SK-N-SH (cell line): ENCODE results near the gene CACNA2D3. TPM values are rescaled to one million over a fixed set of nuclear protein-coding genes. Genes with fewer than 3 reads are reported as not detected.

Experiments used
- CTCF ChIA-PET: fragments of 300-600, 350-600 bp; formaldehyde crosslinking; extraction: SDS; loops from one replicate; lab custom pipeline; 2021; lab: Yijun Ruan, JAX
- POLR2A ChIA-PET: fragments of 350-600 bp; sonication (Branson Sonifier 250); formaldehyde crosslinking; extraction: SDS; loops from one replicate; lab custom pipeline; 2020; ENCODE audit warnings: antibody characterized with exemption, inconsistent platforms; lab: Yijun Ruan, JAX
- DNase-seq: peaks from one replicate; pipeline ENCODE4 v3.0.0; 2012
- H2AFZ ChIP-seq: fragments of 200-600 bp; sonication (generic); 2 replicates; pipeline ENCODE4 v1.8.1; 2016; ENCODE audit warnings: antibody characterized with exemption, mild to moderate bottlenecking, low read depth
- H3F3A ChIP-seq: fragments of 200-600 bp; sonication (generic); replicated peaks from 2 replicates; pipeline ENCODE3; 2016; ENCODE audit warnings: antibody characterized with exemption, mild to moderate bottlenecking; ENCODE audit not compliant: insufficient read depth
- H3K27ac ChIP-seq, 2 experiments: fragments of 200-500 bp in 1 of 2; fragments of 200-600 bp in 1 of 2; sonication (Bioruptor generic) in 1 of 2; sonication (generic), shearing (Covaris generic) in 1 of 2; 2 replicates each; pipeline versions ENCODE4 v1.5.1 to v1.6.1; 2014 to 2016; ENCODE audit warnings: low read depth in 2 of 2, inconsistent platforms in 1 of 2, low read length in 1 of 2, mild to moderate bottlenecking in 1 of 2, mixed read lengths in 1 of 2
- H3K27me3 ChIP-seq: fragments of 200-600 bp; sonication (generic), shearing (Covaris generic); 2 replicates; pipeline ENCODE4 v1.6.1; 2016; ENCODE audit warnings: mixed run types; ENCODE audit not compliant: insufficient read depth
- H3K36me3 ChIP-seq, 2 experiments: fragments of 200-500 bp in 1 of 2; fragments of 200-600 bp in 1 of 2; sonication (Bioruptor generic) in 1 of 2; sonication (generic) in 1 of 2; replicated peaks in 1 of 2; 2 replicates each; pipeline versions ENCODE3 to v1.5.1; 2014 to 2016; ENCODE audit warnings: low read length in 1 of 2, mild to moderate bottlenecking in 1 of 2; ENCODE audit not compliant: insufficient read depth in 2 of 2, control insufficient read depth in 1 of 2
- H3K4me1 ChIP-seq, 2 experiments: fragments of 200-500 bp in 1 of 2; fragments of 200-600 bp in 1 of 2; sonication (Bioruptor generic) in 1 of 2; sonication (generic), shearing (Covaris generic) in 1 of 2; 2 replicates each; pipeline versions ENCODE4 v1.5.1 to v1.6.1; 2014 to 2016; ENCODE audit warnings: low read depth in 1 of 2, low read length in 1 of 2, mixed run types in 1 of 2; ENCODE audit not compliant: insufficient read depth in 2 of 2, control insufficient read depth in 1 of 2
- H3K4me2 ChIP-seq: fragments of 200-600 bp; sonication (generic), shearing (Covaris generic); 2 replicates; pipeline ENCODE4 v1.6.1; 2017; ENCODE audit warnings: mixed run types
- H3K4me3 ChIP-seq, 2 experiments: fragments of 200-500 bp in 1 of 2; fragments of 200-600 bp in 1 of 2; sonication (Bioruptor generic) in 1 of 2; sonication (generic), shearing (Covaris generic) in 1 of 2; 2 replicates each; pipeline versions ENCODE4 v1.5.1 to v1.8.1; 2014 to 2016; ENCODE audit warnings: low read depth in 2 of 2, inconsistent platforms in 1 of 2, low read length in 1 of 2, mild to moderate bottlenecking in 1 of 2, mixed read lengths in 1 of 2, moderate library complexity in 1 of 2
- H3K79me2 ChIP-seq: fragments of 200-600 bp; sonication (generic); 2 replicates; pipeline ENCODE4 v1.8.1; 2017; ENCODE audit warnings: mild to moderate bottlenecking; ENCODE audit not compliant: insufficient read depth
- H3K9ac ChIP-seq: fragments of 200-600 bp; sonication (generic); 2 replicates; pipeline ENCODE4 v1.6.1; 2017; ENCODE audit warnings: mixed run types
- H3K9me2 ChIP-seq: fragments of 200-600 bp; sonication (generic); 2 replicates; pipeline ENCODE4 v1.6.1; 2017; ENCODE audit warnings: mixed run types
- H3K9me3 ChIP-seq: fragments of 200-600 bp; sonication (generic); 2 replicates; pipeline ENCODE4 v1.6.1; 2017; ENCODE audit warnings: mixed run types, mild to moderate bottlenecking, moderate library complexity
- H4K20me1 ChIP-seq: fragments of 200-600 bp; sonication (generic); 2 replicates; pipeline ENCODE4 v1.6.1; 2017; ENCODE audit warnings: mild to moderate bottlenecking, mixed run types; ENCODE audit not compliant: insufficient read depth
- CTCF ChIP-seq: fragments of 200-600 bp; sonication (generic); IDR thresholded peaks from 2 replicates; pipeline ENCODE4 v1.6.1; 2017; ENCODE audit warnings: antibody characterized with exemption, mild to moderate bottlenecking, moderate library complexity
- EP300 ChIP-seq, 2 experiments: IDR thresholded peaks; 2 replicates each; pipeline versions ENCODE4 v1.4.0 to v1.6.1; 2012; ENCODE audit warnings: borderline replicate concordance in 1 of 2, low read depth in 1 of 2, low read length in 1 of 2
- FOSL2 ChIP-seq: IDR thresholded peaks from 2 replicates; pipeline ENCODE4 v1.4.0; 2012; ENCODE audit warnings: low read depth, mild to moderate bottlenecking, moderate library complexity, borderline replicate concordance
- FOXM1 ChIP-seq: IDR thresholded peaks from 2 replicates; pipeline ENCODE4 v1.4.0; 2012; ENCODE audit warnings: low read depth, mild to moderate bottlenecking
- IRF3 ChIP-seq: fragments of 150-350 bp; IDR thresholded peaks from 2 replicates; pipeline ENCODE4 v1.6.1; 2016; ENCODE audit warnings: mild to moderate bottlenecking, low read depth, low read length
- MAX ChIP-seq: IDR thresholded peaks from 2 replicates; pipeline ENCODE4 v1.4.0; 2012; ENCODE audit warnings: low read depth
- NFIC ChIP-seq: IDR thresholded peaks from 2 replicates; pipeline ENCODE4 v1.4.0; 2012; ENCODE audit warnings: borderline replicate concordance
- REST ChIP-seq: IDR thresholded peaks from 2 replicates; pipeline ENCODE4 v1.6.1; 2012; ENCODE audit warnings: mild to moderate bottlenecking, low read depth, low read length, moderate library complexity
- TAF1 ChIP-seq: IDR thresholded peaks from 2 replicates; pipeline ENCODE4 v1.6.1; 2012; ENCODE audit warnings: low read depth, mild to moderate bottlenecking, low read length, moderate library complexity, borderline replicate concordance
- USF1 ChIP-seq: IDR thresholded peaks from 2 replicates; pipeline ENCODE4 v1.4.0; 2012; ENCODE audit warnings: low read depth, borderline replicate concordance
- USF2 ChIP-seq: fragments of 150-350 bp; IDR thresholded peaks from 2 replicates; pipeline ENCODE4 v1.6.1; 2017; ENCODE audit warnings: antibody characterized with exemption, low read length, low read depth, borderline replicate concordance
- YY1 ChIP-seq: IDR thresholded peaks from 2 replicates; pipeline ENCODE4 v1.4.0; 2012; ENCODE audit warnings: low read depth, mild to moderate bottlenecking
- ZBTB33 ChIP-seq: IDR thresholded peaks from 2 replicates; pipeline ENCODE4 v1.4.0; 2012; ENCODE audit warnings: low read depth, borderline replicate concordance
- WGBS: methylation state at CpG from one replicate; pipeline ENCODE4 v1.1.6; 2017; ENCODE audit warnings: low lambda C conversion rate; 5-methylcytosine and 5-hydroxymethylcytosine counted together
- polyA plus RNA-seq, 3 experiments: library from polyadenylated mRNA; depleted of rRNA; stranded (reverse); fragments of >200 nt; gene quantifications; 2 replicates each; pipeline ENCODE4 v1.2.3, GENCODE V29; 2012

The CACNA2D3 gene
- polyA plus RNA-seq, 1 of the 3 experiments (the other 2 are of a cell fraction), result 0.15 TPM

GRCh38 chr3:54863366-54863765, 741.0 kb downstream of the CACNA2D3 start (continued):
- TF ChIP-seq IRF3 (no peak), MAX (no peak), REST (no peak)

GRCh38 chr3:54863786-54864185, 741.4 kb downstream of the CACNA2D3 start:
- CTCF ChIA-PET, result interaction anchor here (1.0 to 1.5 kb wide), 3 partner anchors 9 to 324 kb away, joined by 3 to 10 read pairs (median 3); no protein-coding TSS in a partner anchor
- no peaks in the 10 kb centered on the region for H4K20me1 ChIP-seq
- no peaks in the 10 kb centered on the region for H3K79me2 ChIP-seq
- H2AFZ ChIP-seq, result peak overlapping the region; percentile 52; the same call in 1 of the 2 replicates
- no peak for TF ChIP-seq USF2
- TF ChIP-seq TAF1, result no peak
- TF ChIP-seq FOXM1, result no peak
- TF ChIP-seq NFIC, result no peak
- TF ChIP-seq, all 33 proteins: peak for 0
- no peak overlapping the region for H3K4me2 ChIP-seq
- H3K27me3 ChIP-seq, result no peaks in the 10 kb centered on the region
- 92% methylated on average over 4 of the region's 4 CpGs for WGBS
- H3K27ac ChIP-seq, result no peak overlapping the region
- H3F3A ChIP-seq, result no peaks in the 10 kb centered on the region
- no peaks in the 10 kb centered on the region for H3K9me3 ChIP-seq
- no peaks in the 10 kb centered on the region for H3K36me3 ChIP-seq
- DNase-seq, result no peak
- H3K9me2 ChIP-seq, result no peaks in the 10 kb centered on the region
- no peak overlapping the region for H3K4me3 ChIP-seq
- H3K9ac ChIP-seq, result no peak overlapping the region
- H3K4me1 ChIP-seq, result peaks cover 0 to 6% of the 10 kb centered on the region in 2 experiments; a peak in 1 of 4 replicates
- POLR2A ChIA-PET, result no interaction called here

- H3K4me1 ChIP-seq, result peaks cover 0 to 6% of the 10 kb centered on the region in 2 experiments; a peak in 1 of 4 replicates
- H3K4me3 ChIP-seq, result no peak overlapping the region
- CTCF ChIA-PET, result interaction anchor here (0.9 kb wide), 1 partner anchor 12 kb away, joined by 3 read pairs; no protein-coding TSS in a partner anchor
- 87% methylated on average over 4 of the region's 4 CpGs for WGBS
- no peaks in the 10 kb centered on the region for H4K20me1 ChIP-seq
- no peaks in the 10 kb centered on the region for H3K9me3 ChIP-seq
- POLR2A ChIA-PET, result no interaction called here
- no peak overlapping the region for H3K9ac ChIP-seq
- H3K27me3 ChIP-seq, result no peaks in the 10 kb centered on the region
- no peak overlapping the region for H2AFZ ChIP-seq
- no peaks in the 10 kb centered on the region for H3K36me3 ChIP-seq
- no peak overlapping the region for H3K4me2 ChIP-seq
- no peak overlapping the region for H3K27ac ChIP-seq
- DNase-seq, result no peak
- H3K79me2 ChIP-seq, result no peaks in the 10 kb centered on the region
- no peaks in the 10 kb centered on the region for H3K9me2 ChIP-seq
- no peaks in the 10 kb centered on the region for H3F3A ChIP-seq
- no peak for TF ChIP-seq ZBTB33
- no peak for TF ChIP-seq YY1
- TF ChIP-seq FOSL2, result no peak
- TF ChIP-seq USF1, result no peak
- no peak for TF ChIP-seq EP300 (IDR thresholded peaks at IDR 0.05; ENCODE audit: borderline replicate concordance in 1 of 2, low read depth in 1 of 2, low read length in 1 of 2)
- no peak for TF ChIP-seq CTCF
These were observed 743.0 kb downstream of the CACNA2D3 start for GRCh38 chr3:54865316-54865715.
